ENCODE data around the gene SIGLEC5.
"Not testable (repeated sequence)": the region's sequence is repeated elsewhere in the genome, so short reads cannot be mapped to it uniquely, and the experiment has no call there.

SIGLEC5 gene, protein sequence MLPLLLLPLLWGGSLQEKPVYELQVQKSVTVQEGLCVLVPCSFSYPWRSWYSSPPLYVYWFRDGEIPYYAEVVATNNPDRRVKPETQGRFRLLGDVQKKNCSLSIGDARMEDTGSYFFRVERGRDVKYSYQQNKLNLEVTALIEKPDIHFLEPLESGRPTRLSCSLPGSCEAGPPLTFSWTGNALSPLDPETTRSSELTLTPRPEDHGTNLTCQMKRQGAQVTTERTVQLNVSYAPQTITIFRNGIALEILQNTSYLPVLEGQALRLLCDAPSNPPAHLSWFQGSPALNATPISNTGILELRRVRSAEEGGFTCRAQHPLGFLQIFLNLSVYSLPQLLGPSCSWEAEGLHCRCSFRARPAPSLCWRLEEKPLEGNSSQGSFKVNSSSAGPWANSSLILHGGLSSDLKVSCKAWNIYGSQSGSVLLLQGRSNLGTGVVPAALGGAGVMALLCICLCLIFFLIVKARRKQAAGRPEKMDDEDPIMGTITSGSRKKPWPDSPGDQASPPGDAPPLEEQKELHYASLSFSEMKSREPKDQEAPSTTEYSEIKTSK

DNA sequence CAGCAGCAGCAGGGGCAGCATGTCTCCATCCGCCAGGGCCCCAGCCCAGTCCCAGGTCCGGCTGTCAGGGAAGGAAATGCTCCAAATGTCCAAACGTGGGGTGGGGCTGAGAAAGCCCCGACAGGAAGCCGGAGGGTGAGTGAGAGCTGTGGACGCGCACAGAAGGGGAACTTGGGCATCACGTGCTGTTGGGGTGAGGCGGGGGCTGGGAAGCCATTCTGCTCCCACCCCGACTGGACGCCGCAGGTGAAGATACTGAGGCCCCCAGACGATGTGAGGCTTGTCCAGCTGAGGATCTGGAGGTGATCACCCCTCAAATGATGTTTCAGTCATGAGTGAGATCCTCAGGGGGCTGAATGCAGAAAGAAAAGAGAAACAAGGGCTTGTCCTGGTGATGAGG is at the start of gene SIGLEC5:
Gene SIGLEC5, minus strand, starts transcription at position 87 of the 400 bp plus-strand sequence. Its CDS starts 66 bp downstream, at position 21.
- not testable (repeated sequence) for DNase-seq (ENCODE audit: low spot score)

DNA sequence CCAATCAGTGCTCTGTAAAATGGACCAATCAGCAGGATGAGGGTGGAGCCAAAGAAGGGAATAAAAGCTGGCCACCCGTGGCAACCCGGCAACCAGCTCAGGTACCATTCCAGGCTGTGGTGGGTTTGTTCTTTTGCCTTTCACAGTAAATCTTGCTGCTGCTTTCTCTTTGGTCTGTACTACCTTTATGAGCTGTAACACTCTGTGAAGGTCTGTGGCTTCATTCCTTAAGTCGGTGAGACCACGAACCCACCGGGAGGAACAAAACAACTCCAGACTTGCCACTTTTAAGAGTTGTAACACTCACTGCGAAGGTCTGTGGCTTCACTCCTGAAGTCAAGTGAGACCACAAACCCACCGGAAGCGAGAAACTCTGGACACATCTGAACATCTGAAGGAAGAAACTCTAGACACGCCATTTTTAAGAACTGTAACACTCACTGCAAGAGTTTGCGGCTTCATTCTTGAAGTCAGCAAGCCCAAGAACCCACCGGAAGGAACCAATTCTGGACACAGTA is 46.4 kb upstream of the SIGLEC5 start:
- DNase-seq (ENCODE audit: low spot score), result no peak

DNA sequence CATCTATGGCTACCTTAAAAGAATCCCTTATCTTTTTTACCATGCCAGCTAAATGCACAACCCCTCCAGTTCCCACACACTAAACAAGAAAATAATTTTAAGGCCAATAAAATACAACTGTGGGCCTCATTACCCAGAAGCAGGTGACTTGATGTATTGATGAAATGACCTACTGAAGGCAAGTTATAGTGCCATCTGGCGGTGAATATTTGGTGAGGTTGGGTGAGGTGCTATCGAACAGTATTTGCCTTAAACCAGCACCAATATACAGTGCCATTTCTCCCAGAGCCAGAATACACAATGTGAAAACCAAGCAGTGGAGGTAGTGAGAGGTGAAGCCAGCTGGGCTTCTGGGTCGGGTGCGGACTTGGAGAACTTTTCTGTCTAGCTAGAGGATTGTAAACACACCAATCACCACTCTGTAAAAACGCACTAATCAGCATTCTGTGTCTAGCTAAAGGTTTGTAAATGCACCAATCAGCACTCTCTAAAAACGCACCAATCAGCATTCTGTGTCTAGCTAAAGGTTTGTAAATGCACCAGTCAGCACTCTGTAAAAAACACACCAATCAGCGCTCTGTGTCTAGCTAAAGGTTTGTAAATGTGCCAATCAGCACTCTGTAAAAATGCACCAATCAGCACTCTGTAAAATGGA is 45.8 kb upstream of the SIGLEC5 start:
- DNase-seq (ENCODE audit: low spot score), result not testable (repeated sequence)

DNA sequence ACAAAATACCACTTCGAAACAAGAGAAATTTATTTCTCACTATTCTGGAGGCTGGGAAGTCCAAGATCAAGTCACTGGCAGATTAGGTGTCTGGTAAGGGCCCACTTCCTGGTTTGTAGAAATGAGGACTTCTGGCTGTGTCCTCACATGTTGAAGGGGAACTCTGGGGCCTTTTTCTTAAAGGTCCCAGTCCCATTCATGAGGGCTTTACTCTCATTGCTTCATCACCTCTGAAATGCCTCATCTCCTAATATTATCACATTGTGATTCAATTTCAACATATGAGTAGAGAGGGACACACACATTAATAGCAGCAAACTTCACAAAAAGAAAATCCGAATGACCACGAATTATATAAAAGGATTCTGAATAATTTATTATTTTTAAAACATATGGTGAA is 38.0 kb upstream of the SIGLEC5 start:
- no peak for DNase-seq (ENCODE audit: low spot score)

DNA sequence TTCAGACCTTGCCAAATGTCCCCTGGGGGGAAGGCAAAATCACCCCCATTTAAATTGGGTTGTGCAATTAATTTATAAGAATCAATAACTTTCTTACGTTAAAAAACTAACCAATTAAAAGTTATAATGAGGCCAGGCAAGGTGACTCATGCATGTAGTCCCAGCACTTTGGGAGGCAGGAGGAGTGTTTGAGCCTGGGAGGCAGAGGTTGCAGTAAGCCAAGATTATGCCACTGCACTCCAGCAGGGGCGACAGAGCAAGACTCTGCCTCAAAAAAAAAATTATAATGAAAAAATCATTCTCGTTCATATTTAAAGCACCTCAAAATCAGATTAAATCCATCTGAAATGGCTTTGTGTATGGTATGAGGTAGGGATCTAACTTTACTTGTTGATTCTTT is 34.8 kb upstream of the SIGLEC5 start:
- no peak for DNase-seq (ENCODE audit: low spot score)

DNA sequence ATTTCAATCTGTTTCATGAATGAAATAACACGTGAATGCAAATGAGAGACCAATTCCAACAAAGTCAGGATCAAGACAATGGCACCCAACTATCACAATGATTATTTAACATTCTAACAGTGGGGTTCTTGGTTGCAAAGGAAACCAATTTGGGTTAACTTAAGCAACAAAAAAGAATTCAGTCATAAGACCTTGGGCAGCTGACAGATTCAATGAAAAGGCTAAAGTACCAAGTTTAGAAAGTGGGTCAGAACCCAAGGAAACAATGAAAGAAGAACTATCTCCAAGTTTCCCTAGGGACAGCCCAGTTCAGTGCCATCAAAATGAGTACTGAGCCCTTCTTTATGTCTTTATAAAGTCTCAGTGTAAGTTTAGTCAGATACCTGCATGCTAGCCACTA is 33.9 kb upstream of the SIGLEC5 start:
- no peak for DNase-seq (ENCODE audit: low spot score)

DNA sequence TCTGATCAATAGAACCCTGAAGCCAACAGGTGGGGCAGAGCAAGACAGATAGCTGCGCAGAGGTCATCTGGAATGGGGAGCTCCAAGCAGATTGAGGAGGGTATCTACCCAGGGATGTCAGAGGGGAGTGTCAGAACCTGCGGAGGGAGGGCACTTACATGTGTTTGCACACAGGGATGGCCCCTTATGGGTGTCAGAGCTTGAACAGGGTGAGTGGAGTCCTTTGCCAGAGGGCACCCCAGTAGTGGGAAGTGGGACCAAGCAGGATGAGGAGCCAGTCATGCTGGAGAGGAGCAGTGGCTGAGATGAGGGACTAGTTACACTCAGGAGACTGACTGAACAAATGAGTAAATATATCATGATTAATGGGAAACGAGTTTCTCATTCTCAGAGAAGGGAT is 33.4 kb upstream of the SIGLEC5 start:
- DNase-seq (ENCODE audit: low spot score), result no peak

DNA sequence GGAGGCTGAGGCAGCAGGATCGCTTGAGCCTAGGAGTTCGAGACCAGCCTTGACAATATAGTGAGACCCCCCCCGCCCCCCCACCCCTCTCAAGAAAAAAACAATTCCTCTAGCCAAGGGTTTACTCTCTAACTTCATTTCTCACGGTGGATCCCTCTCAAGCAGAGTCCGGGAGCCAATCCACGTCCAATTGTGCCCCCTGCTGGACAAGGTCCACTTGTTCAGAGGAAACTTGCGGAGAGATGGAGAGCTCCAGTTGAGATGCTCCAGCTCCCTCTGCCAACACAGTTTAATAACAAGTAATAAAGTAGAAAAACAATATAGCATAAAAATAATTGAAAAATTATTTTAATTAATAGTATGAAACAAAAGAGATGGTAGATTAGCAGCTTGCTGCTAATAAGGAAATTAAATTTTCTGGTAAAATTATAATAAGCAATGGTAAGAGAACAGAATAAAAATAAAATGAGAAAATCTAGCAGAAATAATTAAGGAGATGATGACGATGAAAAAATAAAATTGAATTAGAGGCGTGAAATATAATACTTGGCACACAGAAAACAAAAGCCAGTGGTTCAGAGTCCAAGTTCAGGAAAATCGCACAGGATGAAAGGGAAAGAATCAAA is 30.9 kb upstream of the SIGLEC5 start:
- peak; percentile 71 for DNase-seq (ENCODE audit: low spot score)

DNA sequence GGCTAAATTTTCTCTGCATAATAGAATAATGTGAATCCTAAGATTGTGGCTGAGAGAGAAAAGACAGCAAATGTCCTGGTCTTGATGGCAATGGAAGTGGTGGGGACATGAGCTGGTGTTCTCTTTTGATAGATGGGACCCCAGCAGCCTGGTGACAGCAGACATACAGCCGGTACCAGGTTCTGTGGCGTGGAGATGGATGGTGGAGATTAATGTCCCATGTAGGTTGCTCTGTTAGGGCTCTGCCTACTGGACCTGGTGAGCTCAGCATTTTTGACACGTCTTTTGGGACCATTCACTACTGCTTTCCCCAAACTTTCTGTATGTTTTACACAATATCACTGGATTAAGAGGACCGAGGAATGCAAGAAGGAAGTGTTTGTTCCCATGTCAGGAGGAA is 24.6 kb upstream of the SIGLEC5 start:
- DNase-seq (ENCODE audit: low spot score), result no peak

DNA sequence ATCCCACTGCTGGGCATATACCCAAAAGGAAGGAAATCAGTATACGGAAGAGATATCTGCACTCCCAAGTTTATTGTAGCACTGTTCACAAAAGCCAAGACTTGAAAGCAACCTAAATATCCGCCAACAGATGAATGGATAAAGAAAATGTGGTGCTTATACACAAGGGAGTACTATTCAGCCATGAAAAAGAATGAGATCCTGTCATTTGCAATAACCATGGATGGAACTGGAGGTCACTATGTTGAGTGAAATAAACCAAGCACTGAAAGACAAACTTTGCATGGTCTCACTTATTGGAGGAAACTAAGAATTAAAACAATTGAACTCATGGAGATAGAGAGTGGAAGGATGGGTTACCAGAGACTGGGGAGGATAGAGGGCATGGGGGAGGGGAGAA is 23.0 kb upstream of the SIGLEC5 start:
- no peak for DNase-seq (ENCODE audit: low spot score)

DNA sequence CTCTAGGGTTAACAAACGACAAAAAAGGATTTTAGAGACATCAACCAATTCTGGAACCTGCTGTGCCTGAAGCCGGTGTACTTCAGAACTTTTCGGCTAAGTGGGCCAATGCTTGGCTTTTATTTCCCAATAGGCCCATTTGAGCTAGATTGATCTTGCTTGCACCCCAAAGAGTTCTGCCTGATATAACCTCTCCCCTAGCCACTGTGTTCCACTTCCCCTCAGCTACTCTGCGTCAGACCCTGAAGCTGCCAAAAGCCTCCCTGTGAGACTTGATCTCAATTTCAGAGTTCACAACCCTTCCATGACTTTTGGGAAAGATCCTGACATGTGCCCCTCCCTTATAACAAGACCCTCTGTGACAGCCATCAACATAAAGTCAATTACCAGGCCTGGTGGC is 22.1 kb upstream of the SIGLEC5 start:
- no peak for DNase-seq (ENCODE audit: low spot score)

DNA sequence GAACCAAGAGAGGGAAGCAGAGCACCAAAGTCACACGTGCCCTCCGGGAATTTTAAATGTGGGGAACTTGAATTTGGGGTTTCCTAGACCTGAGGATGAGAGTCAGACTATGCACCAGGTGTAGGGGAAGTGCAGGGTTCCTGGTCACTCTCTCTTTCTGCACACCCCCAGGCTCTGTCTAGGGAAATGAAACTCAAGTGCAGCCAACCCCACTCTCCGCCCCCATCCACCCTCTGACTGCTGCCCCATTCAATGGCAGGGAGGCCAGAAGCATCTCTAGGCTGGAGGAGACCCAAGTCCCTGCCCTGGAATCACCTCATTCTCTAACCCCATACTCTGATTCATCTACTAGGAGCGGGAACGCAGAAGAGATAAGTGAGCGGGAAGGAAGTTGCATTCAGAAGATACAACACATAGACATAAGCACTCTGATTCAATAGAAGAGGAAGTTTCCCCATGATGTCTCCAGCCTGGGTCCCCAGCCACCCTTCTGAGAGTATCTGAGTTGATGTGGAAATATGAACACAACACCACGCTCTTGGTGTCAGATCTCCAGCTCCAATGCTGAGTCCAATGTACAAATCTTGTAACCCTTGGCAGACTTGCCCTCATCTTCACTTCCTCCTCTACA is 21.1 kb upstream of the SIGLEC5 start:
- no peak for DNase-seq (ENCODE audit: low spot score)

DNA sequence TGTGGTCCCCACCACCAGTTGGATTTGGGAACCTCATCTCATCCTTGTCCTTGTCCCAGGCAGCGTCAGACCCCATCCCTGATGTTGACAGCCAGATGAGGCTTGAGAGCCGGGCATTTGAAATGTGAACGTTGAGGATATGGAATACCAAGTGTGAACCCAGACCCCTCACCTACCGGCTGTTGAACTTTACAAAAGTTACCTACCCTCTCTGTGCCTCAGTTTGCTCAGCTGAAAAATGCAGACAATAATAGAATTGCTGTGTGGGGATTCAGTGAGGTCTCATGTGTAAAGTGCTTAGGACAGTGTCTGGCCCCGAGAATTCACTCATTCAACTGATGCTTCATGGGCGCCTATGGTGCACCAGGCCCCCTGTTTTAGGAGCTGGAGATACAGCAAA is 17.1 kb upstream of the SIGLEC5 start:
- DNase-seq (ENCODE audit: low spot score), result no peak

DNA sequence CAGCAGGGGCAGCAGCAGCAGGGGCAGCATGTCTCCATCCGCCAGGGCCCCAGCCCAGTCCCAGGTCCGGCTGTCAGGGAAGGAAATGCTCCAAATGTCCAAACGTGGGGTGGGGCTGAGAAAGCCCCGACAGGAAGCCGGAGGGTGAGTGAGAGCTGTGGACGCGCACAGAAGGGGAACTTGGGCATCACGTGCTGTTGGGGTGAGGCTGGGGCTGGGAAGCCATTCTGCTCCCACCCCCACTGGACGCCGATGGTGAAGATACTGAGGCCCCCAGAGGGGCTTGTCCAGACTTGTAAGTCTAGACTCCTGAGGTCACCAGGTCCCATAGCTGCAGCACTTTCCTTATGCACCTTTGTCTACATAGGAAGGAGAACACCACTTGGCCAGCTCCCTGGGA is 16.5 kb upstream of the SIGLEC5 start, which contains the start of gene SIGLEC14:
Gene SIGLEC14, minus strand, starts transcription at position 96 of the 400 bp plus-strand sequence. Its CDS starts 66 bp downstream, at position 30.
- not testable (repeated sequence) for DNase-seq (ENCODE audit: low spot score)

DNA sequence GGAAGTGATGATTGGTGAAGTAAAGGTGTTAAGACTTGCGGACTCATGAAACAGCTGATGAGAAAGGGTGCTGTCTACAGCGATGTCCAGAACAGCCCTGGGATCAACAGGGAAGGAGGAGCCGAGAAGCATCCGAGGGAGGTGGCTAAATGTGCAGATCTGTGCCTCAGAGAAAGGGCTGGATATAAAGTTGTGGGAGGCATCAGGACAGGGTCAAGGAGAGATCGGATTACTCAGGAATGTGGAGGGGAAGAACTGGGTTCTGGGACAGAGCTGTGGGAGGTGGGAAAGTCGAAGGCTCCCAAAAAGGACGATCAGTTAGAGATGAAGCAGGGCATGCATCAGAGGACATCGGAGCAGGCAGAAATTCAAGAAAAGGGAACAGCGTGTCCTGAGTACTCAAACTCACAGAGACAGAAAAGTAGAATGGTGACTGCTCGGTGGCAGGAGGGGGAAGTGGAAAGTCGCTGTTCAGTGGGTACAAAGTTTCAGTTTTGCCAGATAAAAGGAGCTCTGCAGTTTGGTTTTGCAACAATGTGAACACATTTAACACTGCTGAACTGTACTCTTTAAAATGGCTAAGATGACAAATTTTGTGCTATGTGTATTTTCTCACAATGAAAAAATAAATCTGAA is 14.6 kb upstream of the SIGLEC5 start:
- DNase-seq (ENCODE audit: low spot score), result no peak

DNA sequence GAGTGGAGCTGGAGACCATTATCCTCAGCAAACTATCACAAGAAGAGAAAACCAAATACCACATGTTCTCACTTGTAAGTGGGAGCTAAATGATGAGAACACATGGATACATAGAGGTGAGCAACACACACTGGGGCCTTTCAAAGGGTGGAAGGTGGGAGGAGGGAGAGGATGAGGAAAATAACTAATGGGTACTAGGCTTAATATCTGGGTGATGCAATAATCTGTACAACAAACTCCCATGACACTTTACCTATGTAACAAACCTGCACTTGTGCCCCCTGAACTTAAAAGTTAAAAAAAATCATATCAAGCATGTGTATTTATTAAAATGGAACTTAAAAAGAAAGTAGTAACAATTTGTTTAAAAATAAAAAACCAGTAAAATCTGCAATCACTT is 11.4 kb upstream of the SIGLEC5 start:
- no peak for DNase-seq (ENCODE audit: low spot score)

DNA sequence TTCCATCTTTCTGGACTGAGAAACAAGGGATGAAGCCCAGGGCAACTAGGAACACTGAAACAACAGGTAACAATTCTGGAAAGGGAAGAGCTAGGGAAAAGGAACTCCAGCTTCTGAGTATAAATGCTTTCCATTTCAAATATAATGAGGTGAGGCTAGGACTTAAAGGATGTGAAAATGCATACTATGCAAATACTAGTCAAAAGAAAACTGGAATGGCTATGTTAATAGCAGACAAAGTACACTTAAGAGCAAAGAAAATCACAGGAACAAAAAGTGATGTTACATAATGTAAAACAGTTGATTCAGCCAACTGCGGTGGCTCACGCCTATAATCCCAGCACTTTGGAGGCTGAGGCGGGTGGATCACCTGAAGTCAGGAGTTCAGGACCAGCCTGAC is 10.2 kb upstream of the SIGLEC5 start:
- DNase-seq (ENCODE audit: low spot score), result no peak

DNA sequence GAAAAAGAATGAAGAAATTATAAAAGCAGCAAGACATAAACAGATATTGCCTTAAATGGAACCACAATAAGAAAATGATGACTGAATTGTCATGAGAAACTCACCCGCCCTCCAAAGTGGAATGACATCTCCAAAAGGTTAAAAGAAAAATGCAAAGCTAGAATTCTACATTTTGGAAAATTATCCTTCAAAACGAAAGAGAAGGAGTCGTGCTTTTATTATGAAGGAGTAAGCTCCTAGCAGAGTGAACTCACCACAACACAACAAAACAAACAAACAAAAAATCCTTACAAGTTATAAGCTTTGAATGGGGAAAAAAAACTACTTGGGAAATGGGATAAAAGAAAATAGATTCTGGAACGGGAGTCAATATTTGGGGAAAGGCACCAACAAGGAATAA is 9.7 kb upstream of the SIGLEC5 start:
- no peak for DNase-seq (ENCODE audit: low spot score)

DNA sequence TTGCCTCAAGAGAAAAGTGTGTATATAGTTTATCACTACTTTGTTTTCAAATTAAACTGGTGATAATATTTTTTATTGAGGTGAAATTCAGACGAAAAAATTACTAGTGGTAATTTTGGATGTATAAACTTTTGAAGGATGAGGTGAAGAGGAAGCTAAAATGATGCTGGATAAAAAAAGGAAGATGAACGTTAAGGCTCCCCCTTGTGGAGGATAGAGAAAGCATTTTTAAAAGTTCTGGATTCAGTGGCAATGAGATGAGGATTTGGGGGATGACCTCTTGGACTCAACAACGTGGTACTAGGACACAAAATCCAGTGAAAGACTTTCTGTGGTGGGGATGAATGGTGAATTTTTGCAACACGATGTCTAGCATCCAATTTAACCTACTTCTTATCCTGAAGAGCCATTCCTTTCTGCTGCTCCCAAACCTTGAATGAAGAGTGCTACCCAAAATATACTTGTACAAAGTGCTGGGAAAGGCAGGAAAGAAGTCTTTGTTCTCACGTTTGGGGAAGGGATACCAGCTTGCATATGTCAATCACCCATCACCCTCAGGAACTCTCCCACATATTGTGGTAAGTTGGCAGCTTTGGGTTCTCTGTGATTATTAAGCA is 7.3 kb upstream of the SIGLEC5 start:
- no peak for DNase-seq (ENCODE audit: low spot score)

DNA sequence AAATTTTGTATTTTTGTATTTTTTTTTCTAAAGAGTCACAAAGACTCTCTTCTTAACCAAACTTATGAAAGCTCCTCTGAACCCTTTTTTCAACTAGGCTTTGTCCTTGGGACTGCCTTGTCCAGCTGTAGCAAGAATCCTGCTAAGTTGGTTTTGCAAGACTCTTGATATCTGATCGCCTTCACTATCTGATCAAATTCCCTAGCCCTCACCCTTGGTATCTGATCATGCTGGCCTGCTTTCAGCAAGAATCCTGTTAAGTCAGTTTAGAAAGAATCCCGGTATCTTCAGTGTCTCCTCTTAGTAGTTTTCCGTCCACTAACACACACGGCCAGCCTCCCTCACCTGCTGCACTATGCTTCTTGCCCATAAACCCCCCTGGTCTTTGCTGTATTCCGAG is 1.9 kb upstream of the SIGLEC5 start:
- no peak for DNase-seq (ENCODE audit: low spot score)

Measured in hepatic stellate cell (primary cell).